H1 (cell line): ENCODE results near the gene EFCAB6.

Experiments used
- BRCA1 ChIP-seq: IDR thresholded peaks from 2 replicates; pipeline ENCODE4 v1.6.1; 2012; ENCODE audit warnings: low read depth, low read length, improper control_type of control experiment
- CHD2 ChIP-seq: IDR thresholded peaks from 2 replicates; pipeline ENCODE4 v1.6.1; 2012; ENCODE audit warnings: low read length, improper control_type of control experiment
- EP300 ChIP-seq, 2 experiments: IDR thresholded peaks; 1 replicate in 1 of 2; 2 replicates in 1 of 2; pipeline ENCODE4 v1.6.1; 2011 to 2012; ENCODE audit warnings: low read depth in 2 of 2, low read length in 2 of 2, mild to moderate bottlenecking in 2 of 2, borderline replicate concordance in 1 of 2, inconsistent platforms in 1 of 2, moderate library complexity in 1 of 2
- EZH2 ChIP-seq: fragments of 200-600 bp; sonication (generic); IDR thresholded peaks from 2 replicates; pipeline ENCODE4 v1.7.1; 2012; ENCODE audit warnings: low read depth, mild to moderate bottlenecking, moderate library complexity, low read length, inconsistent platforms; ENCODE audit not compliant: severe bottlenecking
- JUND ChIP-seq: IDR thresholded peaks from 2 replicates; pipeline ENCODE4 v1.6.1; 2011; ENCODE audit warnings: mild to moderate bottlenecking, improper control_type of control experiment, low read length
- KDM1A ChIP-seq: fragments of 200-600, 300-600 bp; sonication (generic); IDR thresholded peaks from 2 replicates; pipeline ENCODE4 v1.7.1; 2016; ENCODE audit warnings: mild to moderate bottlenecking, low read length, borderline replicate concordance
- MAFK ChIP-seq: IDR thresholded peaks from 2 replicates; pipeline ENCODE4 v1.6.1; 2012; ENCODE audit warnings: low read depth, mild to moderate bottlenecking, improper control_type of control experiment, low read length
- POLR2A ChIP-seq, 2 experiments: IDR thresholded peaks; 1 replicate in 1 of 2; 2 replicates in 1 of 2; pipeline ENCODE4 v1.6.1; 2011; ENCODE audit warnings: low read depth in 2 of 2, low read length in 2 of 2, mild to moderate bottlenecking in 2 of 2; ENCODE audit errors: control extremely low read depth in 1 of 2
- RFX5 ChIP-seq: IDR thresholded peaks from 2 replicates; pipeline ENCODE4 v1.6.1; 2011; ENCODE audit warnings: low read depth, low read length, improper control_type of control experiment, borderline replicate concordance
- YY1 ChIP-seq: IDR thresholded peaks from 2 replicates; pipeline ENCODE4 v1.6.1; 2011; ENCODE audit warnings: low read depth, mild to moderate bottlenecking, low read length
- TF ChIP-seq, protein P1 (sequence below), 3 experiments: IDR thresholded peaks; 1 replicate in 2 of 3; 2 replicates in 1 of 3; pipeline versions ENCODE4 v1.5.1 to v1.6.1; 2011; ENCODE audit warnings: low read length in 3 of 3, mild to moderate bottlenecking in 3 of 3, inconsistent platforms in 2 of 3, low read depth in 1 of 3, moderate library complexity in 1 of 3; ENCODE audit not compliant: insufficient read depth in 1 of 3; ENCODE audit errors: control extremely low read depth in 1 of 3

DNA sequence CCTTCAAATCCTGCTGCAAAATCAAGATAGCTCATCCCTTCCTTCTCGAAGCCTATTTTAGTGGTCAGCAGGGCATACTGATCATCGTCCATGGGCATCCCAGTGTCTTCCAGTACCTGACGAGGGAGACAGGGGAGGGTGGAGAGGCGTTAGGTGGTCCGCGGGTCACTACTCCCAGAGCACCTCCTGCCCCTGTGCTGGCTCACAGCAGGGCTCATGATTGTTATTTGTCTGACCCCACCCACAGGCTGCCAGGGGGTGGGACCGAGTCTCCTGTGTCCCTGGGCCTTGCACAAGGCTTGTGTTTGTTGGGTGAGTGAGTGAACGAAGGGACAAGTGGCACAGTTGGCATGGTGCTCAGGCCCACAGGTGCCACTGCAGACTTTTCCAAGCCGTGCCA lies 177.0 kb downstream of the EFCAB6 start:
- no peak for TF ChIP-seq KDM1A
- no peak for TF ChIP-seq EP300 (IDR thresholded peaks at IDR 0.05; ENCODE audit: borderline replicate concordance in 1 of 2, low read depth in 2 of 2, low read length in 2 of 2)
- TF ChIP-seq, protein P1, sequence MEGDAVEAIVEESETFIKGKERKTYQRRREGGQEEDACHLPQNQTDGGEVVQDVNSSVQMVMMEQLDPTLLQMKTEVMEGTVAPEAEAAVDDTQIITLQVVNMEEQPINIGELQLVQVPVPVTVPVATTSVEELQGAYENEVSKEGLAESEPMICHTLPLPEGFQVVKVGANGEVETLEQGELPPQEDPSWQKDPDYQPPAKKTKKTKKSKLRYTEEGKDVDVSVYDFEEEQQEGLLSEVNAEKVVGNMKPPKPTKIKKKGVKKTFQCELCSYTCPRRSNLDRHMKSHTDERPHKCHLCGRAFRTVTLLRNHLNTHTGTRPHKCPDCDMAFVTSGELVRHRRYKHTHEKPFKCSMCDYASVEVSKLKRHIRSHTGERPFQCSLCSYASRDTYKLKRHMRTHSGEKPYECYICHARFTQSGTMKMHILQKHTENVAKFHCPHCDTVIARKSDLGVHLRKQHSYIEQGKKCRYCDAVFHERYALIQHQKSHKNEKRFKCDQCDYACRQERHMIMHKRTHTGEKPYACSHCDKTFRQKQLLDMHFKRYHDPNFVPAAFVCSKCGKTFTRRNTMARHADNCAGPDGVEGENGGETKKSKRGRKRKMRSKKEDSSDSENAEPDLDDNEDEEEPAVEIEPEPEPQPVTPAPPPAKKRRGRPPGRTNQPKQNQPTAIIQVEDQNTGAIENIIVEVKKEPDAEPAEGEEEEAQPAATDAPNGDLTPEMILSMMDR (IDR thresholded peaks at IDR 0.05; ENCODE audit: control extremely low read depth in 1 of 3, insufficient read depth in 1 of 3, low read depth in 1 of 3, low read length in 3 of 3), result no peak
- no peak for TF ChIP-seq RFX5
- no peak for TF ChIP-seq YY1
- TF ChIP-seq EZH2, result no peak
- no peak for TF ChIP-seq POLR2A (IDR thresholded peaks at IDR 0.05; ENCODE audit: control extremely low read depth in 1 of 2, low read depth in 2 of 2, low read length in 2 of 2)
- TF ChIP-seq JUND, result no peak
- TF ChIP-seq MAFK, result no peak
- no peak for TF ChIP-seq BRCA1
- no peak for TF ChIP-seq CHD2
